ENCODE data around the gene KREMEN1. TPM values are rescaled to one million over a fixed set of nuclear protein-coding genes. Genes with fewer than 3 reads are reported as not detected.

The KREMEN1 gene
- total and polyA plus RNA-seq, 2 experiments from 2014 or later, result 1.8 to 3.8 TPM

DNA sequence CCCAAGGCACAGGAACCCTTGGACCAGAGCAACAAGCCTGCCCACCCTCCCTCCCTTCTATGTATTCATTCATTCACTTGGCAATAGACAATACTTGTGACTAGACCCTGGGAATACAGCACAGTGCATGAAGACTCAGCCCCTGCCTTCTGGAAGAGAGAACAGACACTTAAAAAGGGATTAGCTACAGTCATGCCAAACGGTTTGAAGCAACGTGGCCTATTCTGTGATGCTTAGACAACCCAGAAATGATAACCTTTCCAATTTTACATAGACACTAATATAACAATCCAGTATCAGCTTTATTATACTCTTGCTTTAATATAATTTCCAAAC, 52.6 kb downstream of the KREMEN1 start:
- H4K20me1 ChIP-seq (replicated peaks; ENCODE audit: insufficient read depth), result no peaks in the 10 kb centered on the region
- no peak overlapping the region for H3K4me3 ChIP-seq
- Mint-ChIP-seq H3K4me3 (no peak overlapping the region), H3K27me3 (ENCODE audit: insufficient read depth, low read depth, poor library complexity) (peaks cover 1% of the 10 kb centered on the region), H3K36me3 (ENCODE audit: low read depth) (no peaks in the 10 kb centered on the region; the same call in 2 of the 3 replicates), H3K27ac (no peak overlapping the region), H3K9me3 (peaks cover 3% of the 10 kb centered on the region), H3K4me1 (no peaks in the 10 kb centered on the region)
- H3K27ac ChIP-seq (ENCODE audit: low read depth), result no peak overlapping the region
- TF ChIP-seq ZNF331 (CRISPR knock-in tag; IDR thresholded peaks at IDR 0.05; ENCODE audit: low read depth) (no peak), EZH2phosphoT487 (IDR thresholded peaks at IDR 0.05; ENCODE audit: unreplicated experiment) (no peak), JUNB (IDR thresholded peaks at IDR 0.05; ENCODE audit: unreplicated experiment) (no peak), EZH2 (IDR thresholded peaks at IDR 0.05; ENCODE audit: low read depth, unreplicated experiment) (no peak)
- H3K79me2 ChIP-seq (replicated peaks; ENCODE audit: insufficient read depth), result no peaks in the 10 kb centered on the region
- H3F3A ChIP-seq (replicated peaks; ENCODE audit: low read depth), result no peaks in the 10 kb centered on the region; the same call in 1 of the 2 replicates
- no peak overlapping the region for H3K4me2 ChIP-seq
- H2AFZ ChIP-seq, result no peak overlapping the region
- no peak for DNase-seq (ENCODE audit: low spot score)
- H3K27me3 ChIP-seq (ENCODE audit: insufficient read depth), result no peaks in the 10 kb centered on the region
- no peak for ATAC-seq
- H3K9me2 ChIP-seq (ENCODE audit: insufficient read depth), result no peaks in the 10 kb centered on the region
- no peaks in the 10 kb centered on the region for H3K36me3 ChIP-seq (ENCODE audit: insufficient read depth)
- no peaks in the 10 kb centered on the region for H3K4me1 ChIP-seq (ENCODE audit: insufficient read depth)

DNA sequence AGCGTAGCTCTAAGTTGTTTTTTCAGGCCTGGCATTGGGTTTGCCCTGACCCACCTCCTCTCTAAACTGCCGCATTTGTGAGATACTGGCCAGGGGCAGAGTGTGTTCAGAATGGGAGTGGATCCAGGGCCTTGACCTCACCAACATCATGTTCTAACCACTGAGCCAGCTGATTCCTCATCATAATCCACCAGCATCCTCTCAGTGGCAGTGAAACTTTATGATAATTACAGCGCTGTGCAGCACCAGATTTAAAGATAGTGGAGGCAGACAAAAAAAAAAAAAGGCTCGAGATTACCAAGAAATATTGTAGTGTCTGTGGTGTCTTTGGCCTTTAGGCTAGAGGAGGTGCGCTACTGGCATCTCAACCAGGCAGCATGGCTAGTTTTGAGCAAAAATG, 53.0 kb downstream of the KREMEN1 start:
- Histone ChIP-seq H3F3A (replicated peaks; ENCODE audit: low read depth) (no peaks in the 10 kb centered on the region; the same call in 1 of the 2 replicates), H3K27ac (ENCODE audit: low read depth) (no peak overlapping the region), H4K20me1 (replicated peaks; ENCODE audit: insufficient read depth) (no peaks in the 10 kb centered on the region), H2AFZ (no peak overlapping the region), H3K9me2 (ENCODE audit: insufficient read depth) (no peaks in the 10 kb centered on the region), H3K4me2 (no peak overlapping the region), H3K4me3 (no peak overlapping the region), H3K79me2 (replicated peaks; ENCODE audit: insufficient read depth) (no peaks in the 10 kb centered on the region), H3K4me1 (ENCODE audit: insufficient read depth) (no peaks in the 10 kb centered on the region), H3K27me3 (ENCODE audit: insufficient read depth) (no peaks in the 10 kb centered on the region), H3K36me3 (ENCODE audit: insufficient read depth) (no peaks in the 10 kb centered on the region)
- DNase-seq (ENCODE audit: low spot score) (no peak), ATAC-seq (no peak)
- Mint-ChIP-seq H3K27ac (no peak overlapping the region), H3K36me3 (ENCODE audit: low read depth) (no peaks in the 10 kb centered on the region), H3K27me3 (ENCODE audit: insufficient read depth, low read depth, poor library complexity) (no peaks in the 10 kb centered on the region), H3K4me1 (no peaks in the 10 kb centered on the region), H3K4me3 (no peak overlapping the region), H3K9me3 (no peaks in the 10 kb centered on the region)
- TF ChIP-seq STAT1 (IDR thresholded peaks at IDR 0.05; ENCODE audit: unreplicated experiment) (no peak), EZH2phosphoT487 (IDR thresholded peaks at IDR 0.05; ENCODE audit: unreplicated experiment) (no peak), EZH2 (IDR thresholded peaks at IDR 0.05; ENCODE audit: low read depth, unreplicated experiment) (no peak), JUNB (IDR thresholded peaks at IDR 0.05; ENCODE audit: unreplicated experiment) (no peak), POLR2AphosphoS5 (IDR thresholded peaks at IDR 0.05; ENCODE audit: low read depth) (no peak), NANOG (IDR thresholded peaks at IDR 0.05; ENCODE audit: borderline replicate concordance) (no peak), CREB1 (CRISPR knock-in tag; IDR thresholded peaks at IDR 0.05; ENCODE audit: low read depth) (no peak), ZNF114 (CRISPR knock-in tag; IDR thresholded peaks at IDR 0.05) (no peak)
- TF ChIP-seq, protein P1, sequence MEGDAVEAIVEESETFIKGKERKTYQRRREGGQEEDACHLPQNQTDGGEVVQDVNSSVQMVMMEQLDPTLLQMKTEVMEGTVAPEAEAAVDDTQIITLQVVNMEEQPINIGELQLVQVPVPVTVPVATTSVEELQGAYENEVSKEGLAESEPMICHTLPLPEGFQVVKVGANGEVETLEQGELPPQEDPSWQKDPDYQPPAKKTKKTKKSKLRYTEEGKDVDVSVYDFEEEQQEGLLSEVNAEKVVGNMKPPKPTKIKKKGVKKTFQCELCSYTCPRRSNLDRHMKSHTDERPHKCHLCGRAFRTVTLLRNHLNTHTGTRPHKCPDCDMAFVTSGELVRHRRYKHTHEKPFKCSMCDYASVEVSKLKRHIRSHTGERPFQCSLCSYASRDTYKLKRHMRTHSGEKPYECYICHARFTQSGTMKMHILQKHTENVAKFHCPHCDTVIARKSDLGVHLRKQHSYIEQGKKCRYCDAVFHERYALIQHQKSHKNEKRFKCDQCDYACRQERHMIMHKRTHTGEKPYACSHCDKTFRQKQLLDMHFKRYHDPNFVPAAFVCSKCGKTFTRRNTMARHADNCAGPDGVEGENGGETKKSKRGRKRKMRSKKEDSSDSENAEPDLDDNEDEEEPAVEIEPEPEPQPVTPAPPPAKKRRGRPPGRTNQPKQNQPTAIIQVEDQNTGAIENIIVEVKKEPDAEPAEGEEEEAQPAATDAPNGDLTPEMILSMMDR (conservative IDR thresholded peaks at IDR 0.05; ENCODE audit: low read depth in 2 of 2), result no peak
- TF ChIP-seq, protein P2, sequence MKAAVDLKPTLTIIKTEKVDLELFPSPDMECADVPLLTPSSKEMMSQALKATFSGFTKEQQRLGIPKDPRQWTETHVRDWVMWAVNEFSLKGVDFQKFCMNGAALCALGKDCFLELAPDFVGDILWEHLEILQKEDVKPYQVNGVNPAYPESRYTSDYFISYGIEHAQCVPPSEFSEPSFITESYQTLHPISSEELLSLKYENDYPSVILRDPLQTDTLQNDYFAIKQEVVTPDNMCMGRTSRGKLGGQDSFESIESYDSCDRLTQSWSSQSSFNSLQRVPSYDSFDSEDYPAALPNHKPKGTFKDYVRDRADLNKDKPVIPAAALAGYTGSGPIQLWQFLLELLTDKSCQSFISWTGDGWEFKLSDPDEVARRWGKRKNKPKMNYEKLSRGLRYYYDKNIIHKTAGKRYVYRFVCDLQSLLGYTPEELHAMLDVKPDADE (IDR thresholded peaks at IDR 0.05), result no peak
- TF ChIP-seq, protein P3, sequence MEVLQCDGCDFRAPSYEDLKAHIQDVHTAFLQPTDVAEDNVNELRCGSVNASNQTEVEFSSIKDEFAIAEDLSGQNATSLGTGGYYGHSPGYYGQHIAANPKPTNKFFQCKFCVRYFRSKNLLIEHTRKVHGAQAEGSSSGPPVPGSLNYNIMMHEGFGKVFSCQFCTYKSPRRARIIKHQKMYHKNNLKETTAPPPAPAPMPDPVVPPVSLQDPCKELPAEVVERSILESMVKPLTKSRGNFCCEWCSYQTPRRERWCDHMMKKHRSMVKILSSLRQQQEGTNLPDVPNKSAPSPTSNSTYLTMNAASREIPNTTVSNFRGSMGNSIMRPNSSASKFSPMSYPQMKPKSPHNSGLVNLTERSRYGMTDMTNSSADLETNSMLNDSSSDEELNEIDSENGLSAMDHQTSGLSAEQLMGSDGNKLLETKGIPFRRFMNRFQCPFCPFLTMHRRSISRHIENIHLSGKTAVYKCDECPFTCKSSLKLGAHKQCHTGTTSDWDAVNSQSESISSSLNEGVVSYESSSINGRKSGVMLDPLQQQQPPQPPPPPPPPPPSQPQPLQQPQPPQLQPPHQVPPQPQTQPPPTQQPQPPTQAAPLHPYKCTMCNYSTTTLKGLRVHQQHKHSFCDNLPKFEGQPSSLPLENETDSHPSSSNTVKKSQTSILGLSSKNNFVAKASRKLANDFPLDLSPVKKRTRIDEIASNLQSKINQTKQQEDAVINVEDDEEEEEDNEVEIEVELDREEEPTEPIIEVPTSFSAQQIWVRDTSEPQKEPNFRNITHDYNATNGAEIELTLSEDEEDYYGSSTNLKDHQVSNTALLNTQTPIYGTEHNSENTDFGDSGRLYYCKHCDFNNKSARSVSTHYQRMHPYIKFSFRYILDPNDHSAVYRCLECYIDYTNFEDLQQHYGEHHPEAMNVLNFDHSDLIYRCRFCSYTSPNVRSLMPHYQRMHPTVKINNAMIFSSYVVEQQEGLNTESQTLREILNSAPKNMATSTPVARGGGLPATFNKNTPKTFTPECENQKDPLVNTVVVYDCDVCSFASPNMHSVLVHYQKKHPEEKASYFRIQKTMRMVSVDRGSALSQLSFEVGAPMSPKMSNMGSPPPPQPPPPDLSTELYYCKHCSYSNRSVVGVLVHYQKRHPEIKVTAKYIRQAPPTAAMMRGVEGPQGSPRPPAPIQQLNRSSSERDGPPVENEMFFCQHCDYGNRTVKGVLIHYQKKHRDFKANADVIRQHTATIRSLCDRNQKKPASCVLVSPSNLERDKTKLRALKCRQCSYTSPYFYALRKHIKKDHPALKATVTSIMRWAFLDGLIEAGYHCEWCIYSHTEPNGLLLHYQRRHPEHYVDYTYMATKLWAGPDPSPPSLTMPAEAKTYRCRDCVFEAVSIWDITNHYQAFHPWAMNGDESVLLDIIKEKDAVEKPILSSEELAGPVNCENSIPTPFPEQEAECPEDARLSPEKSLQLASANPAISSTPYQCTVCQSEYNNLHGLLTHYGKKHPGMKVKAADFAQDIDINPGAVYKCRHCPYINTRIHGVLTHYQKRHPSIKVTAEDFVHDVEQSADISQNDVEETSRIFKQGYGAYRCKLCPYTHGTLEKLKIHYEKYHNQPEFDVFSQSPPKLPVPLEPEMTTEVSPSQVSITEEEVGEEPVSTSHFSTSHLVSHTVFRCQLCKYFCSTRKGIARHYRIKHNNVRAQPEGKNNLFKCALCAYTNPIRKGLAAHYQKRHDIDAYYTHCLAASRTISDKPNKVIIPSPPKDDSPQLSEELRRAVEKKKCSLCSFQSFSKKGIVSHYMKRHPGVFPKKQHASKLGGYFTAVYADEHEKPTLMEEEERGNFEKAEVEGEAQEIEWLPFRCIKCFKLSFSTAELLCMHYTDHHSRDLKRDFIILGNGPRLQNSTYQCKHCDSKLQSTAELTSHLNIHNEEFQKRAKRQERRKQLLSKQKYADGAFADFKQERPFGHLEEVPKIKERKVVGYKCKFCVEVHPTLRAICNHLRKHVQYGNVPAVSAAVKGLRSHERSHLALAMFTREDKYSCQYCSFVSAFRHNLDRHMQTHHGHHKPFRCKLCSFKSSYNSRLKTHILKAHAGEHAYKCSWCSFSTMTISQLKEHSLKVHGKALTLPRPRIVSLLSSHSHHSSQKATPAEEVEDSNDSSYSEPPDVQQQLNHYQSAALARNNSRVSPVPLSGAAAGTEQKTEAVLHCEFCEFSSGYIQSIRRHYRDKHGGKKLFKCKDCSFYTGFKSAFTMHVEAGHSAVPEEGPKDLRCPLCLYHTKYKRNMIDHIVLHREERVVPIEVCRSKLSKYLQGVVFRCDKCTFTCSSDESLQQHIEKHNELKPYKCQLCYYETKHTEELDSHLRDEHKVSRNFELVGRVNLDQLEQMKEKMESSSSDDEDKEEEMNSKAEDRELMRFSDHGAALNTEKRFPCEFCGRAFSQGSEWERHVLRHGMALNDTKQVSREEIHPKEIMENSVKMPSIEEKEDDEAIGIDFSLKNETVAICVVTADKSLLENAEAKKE (CRISPR knock-in tag; IDR thresholded peaks at IDR 0.05), result no peak
